Keratinocyte (primary cell): ENCODE measurements around the gene TYRO3.

Experiments used
- EZH2 ChIP-seq: IDR thresholded peaks from one replicate; pipeline ENCODE4 v1.6.1; 2012; ENCODE audit warnings: inconsistent platforms, mild to moderate bottlenecking, low read length, moderate library complexity
- TF ChIP-seq, protein P1 (sequence below), 3 experiments: IDR thresholded peaks in 1 of 3; conservative IDR thresholded peaks in 1 of 3; optimal IDR thresholded peaks in 1 of 3; 2 replicates in 2 of 3; 3 replicates in 1 of 3; pipeline versions ENCODE3 to v1.5.1; 2011; ENCODE audit warnings: low read length in 3 of 3, mild to moderate bottlenecking in 3 of 3, moderate library complexity in 2 of 3, control low read depth in 1 of 3, inconsistent platforms in 1 of 3; ENCODE audit not compliant: insufficient read depth in 2 of 3; ENCODE audit errors: extremely low read depth in 1 of 3

DNA sequence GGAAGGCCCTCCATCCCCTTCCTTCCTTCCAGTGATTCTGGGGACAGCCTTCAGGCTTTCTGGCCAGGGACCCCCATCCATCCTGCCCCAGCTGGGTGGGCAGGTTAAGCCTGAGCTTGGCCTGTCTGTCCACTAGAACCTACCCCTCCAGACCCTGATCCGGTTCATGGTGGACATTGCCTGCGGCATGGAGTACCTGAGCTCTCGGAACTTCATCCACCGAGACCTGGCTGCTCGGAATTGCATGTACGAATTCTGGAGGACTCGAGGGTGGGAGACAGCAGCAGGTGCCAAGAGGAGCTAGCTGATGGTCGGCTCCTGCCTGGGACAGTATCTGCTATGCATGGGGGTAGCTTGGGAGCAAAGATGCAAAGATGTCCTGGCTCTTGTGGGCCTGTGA is 13.9 kb downstream of the TYRO3 start:
- TF ChIP-seq, protein P1, sequence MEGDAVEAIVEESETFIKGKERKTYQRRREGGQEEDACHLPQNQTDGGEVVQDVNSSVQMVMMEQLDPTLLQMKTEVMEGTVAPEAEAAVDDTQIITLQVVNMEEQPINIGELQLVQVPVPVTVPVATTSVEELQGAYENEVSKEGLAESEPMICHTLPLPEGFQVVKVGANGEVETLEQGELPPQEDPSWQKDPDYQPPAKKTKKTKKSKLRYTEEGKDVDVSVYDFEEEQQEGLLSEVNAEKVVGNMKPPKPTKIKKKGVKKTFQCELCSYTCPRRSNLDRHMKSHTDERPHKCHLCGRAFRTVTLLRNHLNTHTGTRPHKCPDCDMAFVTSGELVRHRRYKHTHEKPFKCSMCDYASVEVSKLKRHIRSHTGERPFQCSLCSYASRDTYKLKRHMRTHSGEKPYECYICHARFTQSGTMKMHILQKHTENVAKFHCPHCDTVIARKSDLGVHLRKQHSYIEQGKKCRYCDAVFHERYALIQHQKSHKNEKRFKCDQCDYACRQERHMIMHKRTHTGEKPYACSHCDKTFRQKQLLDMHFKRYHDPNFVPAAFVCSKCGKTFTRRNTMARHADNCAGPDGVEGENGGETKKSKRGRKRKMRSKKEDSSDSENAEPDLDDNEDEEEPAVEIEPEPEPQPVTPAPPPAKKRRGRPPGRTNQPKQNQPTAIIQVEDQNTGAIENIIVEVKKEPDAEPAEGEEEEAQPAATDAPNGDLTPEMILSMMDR (optimal IDR thresholded peaks at IDR 0.05 in 1 of 3, IDR thresholded peaks at IDR 0.05 in 1 of 3, conservative IDR thresholded peaks at IDR 0.05 in 1 of 3; ENCODE audit: extremely low read depth in 1 of 3, insufficient read depth in 2 of 3, low read length in 3 of 3) = no peak
- TF ChIP-seq EZH2 = no peak
